ENCODE data around the gene PDIA2. TPM values are rescaled to one million over a fixed set of nuclear protein-coding genes. Genes with fewer than 3 reads are reported as not detected.

PDIA2 gene
- total RNA-seq, 1 experiment from 2014 or later = not detected

DNA sequence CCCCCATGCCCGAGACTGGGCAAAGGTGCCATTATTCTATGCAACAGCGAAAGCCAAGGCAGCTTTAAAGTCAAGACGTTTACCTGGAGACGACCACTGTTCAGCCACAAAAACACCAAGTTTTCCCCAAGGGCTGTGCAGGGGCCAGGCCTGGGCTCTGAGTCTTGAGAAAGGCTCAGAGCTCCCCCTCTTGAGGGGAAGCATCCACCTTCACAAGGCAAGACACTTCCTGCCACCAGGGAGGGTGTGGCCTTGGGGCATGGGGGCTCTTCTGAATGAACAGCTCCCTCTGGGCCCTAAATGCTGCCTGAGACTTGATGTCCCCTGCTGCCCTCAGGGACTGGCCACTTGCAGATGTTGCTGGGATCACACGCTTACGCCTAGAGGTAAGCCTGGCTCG lies 26.5 kb downstream of the PDIA2 start:
- Histone ChIP-seq H3K4me1 (ENCODE audit: insufficient read depth, low read length) (no peaks in the 10 kb centered on the region), H3K27ac (ENCODE audit: low read length) (no peak overlapping the region), H3K9me2 (replicated peaks; ENCODE audit: low read length) (no peaks in the 10 kb centered on the region), H3K4me2 (ENCODE audit: low read length) (no peak overlapping the region), H3F3A (ENCODE audit: low read length, unreplicated experiment) (no peaks in the 10 kb centered on the region), H3K9ac (ENCODE audit: low read length) (no peak overlapping the region), H3K9me3 (ENCODE audit: low read length) (no peaks in the 10 kb centered on the region), H3K27me3 (ENCODE audit: low read length) (no peaks in the 10 kb centered on the region), H3K79me2 (ENCODE audit: low read length) (no peaks in the 10 kb centered on the region), H3K4me3 (ENCODE audit: low read length) (no peak overlapping the region), H3K36me3 (ENCODE audit: low read depth, low read length) (no peaks in the 10 kb centered on the region), H4K20me1 (ENCODE audit: low read length) (no peaks in the 10 kb centered on the region), H2AFZ (ENCODE audit: low read length) (no peak overlapping the region)
- ChIA-PET POLR2A (ENCODE audit: unreplicated experiment) (no interaction called here), CTCF (no interaction called here)
- no peak for DNase-seq
- ATAC-seq = no peak
- intact Hi-C loops (cut with micrococcal nuclease) = no loop called here
- BruUV-seq (replicated peaks) = no TSS peak
- no peak for TF ChIP-seq EZH2phosphoT487 (IDR thresholded peaks at IDR 0.05; ENCODE audit: borderline replicate concordance, low read length)
- TF ChIP-seq, protein P1, sequence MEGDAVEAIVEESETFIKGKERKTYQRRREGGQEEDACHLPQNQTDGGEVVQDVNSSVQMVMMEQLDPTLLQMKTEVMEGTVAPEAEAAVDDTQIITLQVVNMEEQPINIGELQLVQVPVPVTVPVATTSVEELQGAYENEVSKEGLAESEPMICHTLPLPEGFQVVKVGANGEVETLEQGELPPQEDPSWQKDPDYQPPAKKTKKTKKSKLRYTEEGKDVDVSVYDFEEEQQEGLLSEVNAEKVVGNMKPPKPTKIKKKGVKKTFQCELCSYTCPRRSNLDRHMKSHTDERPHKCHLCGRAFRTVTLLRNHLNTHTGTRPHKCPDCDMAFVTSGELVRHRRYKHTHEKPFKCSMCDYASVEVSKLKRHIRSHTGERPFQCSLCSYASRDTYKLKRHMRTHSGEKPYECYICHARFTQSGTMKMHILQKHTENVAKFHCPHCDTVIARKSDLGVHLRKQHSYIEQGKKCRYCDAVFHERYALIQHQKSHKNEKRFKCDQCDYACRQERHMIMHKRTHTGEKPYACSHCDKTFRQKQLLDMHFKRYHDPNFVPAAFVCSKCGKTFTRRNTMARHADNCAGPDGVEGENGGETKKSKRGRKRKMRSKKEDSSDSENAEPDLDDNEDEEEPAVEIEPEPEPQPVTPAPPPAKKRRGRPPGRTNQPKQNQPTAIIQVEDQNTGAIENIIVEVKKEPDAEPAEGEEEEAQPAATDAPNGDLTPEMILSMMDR (conservative IDR thresholded peaks at IDR 0.05; ENCODE audit: low read depth, low read length) = no peak

DNA sequence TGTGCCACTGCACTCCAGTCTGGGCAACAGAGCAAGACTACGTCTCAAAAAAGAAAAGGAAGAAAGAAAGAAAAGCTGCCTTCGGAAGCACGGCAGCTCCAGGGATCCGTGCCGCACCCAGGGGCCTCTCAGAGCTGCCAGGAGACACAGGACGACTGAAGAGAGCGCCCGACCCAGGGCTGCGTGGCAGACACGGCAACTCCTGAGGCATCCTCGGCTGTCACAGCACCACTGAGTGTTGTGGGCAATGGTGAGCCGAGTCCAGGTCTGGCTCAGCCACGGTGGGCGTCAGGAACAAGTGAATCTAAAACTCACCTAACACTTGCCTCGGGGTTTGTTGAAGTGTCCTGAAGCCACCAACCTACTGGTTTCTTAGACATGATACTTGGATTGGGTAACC lies 28.8 kb downstream of the PDIA2 start:
- ChIA-PET POLR2A (ENCODE audit: unreplicated experiment) (no interaction called here), CTCF (no interaction called here)
- H3K27ac ChIP-seq (ENCODE audit: low read length) = no peak overlapping the region
- H4K20me1 ChIP-seq (ENCODE audit: low read length) = no peaks in the 10 kb centered on the region
- H3K27me3 ChIP-seq (ENCODE audit: low read length) = no peaks in the 10 kb centered on the region
- no peaks in the 10 kb centered on the region for H3F3A ChIP-seq (ENCODE audit: low read length, unreplicated experiment)
- ATAC-seq (no peak), DNase-seq (no peak)
- intact Hi-C loops (cut with micrococcal nuclease) = no loop called here
- no peaks in the 10 kb centered on the region for H3K9me3 ChIP-seq (ENCODE audit: low read length)
- H2AFZ ChIP-seq (ENCODE audit: low read length) = no peak overlapping the region
- H3K4me1 ChIP-seq (ENCODE audit: insufficient read depth, low read length) = no peaks in the 10 kb centered on the region
- no TSS peak for BruUV-seq (replicated peaks)
- no peaks in the 10 kb centered on the region for H3K9me2 ChIP-seq (replicated peaks; ENCODE audit: low read length)
- no peak overlapping the region for H3K4me3 ChIP-seq (ENCODE audit: low read length)
- peaks cover 5% of the 10 kb centered on the region; the same call in 1 of the 2 replicates for H3K79me2 ChIP-seq (ENCODE audit: low read length)
- TF ChIP-seq EZH2 (IDR thresholded peaks at IDR 0.05; ENCODE audit: low read length, unreplicated experiment) (no peak), EZH2phosphoT487 (IDR thresholded peaks at IDR 0.05; ENCODE audit: borderline replicate concordance, low read length) (no peak)
- TF ChIP-seq, protein P1 (conservative IDR thresholded peaks at IDR 0.05; ENCODE audit: low read depth, low read length) = no peak
- no peak overlapping the region for H3K4me2 ChIP-seq (ENCODE audit: low read length)
- H3K9ac ChIP-seq (ENCODE audit: low read length) = no peak overlapping the region
- H3K36me3 ChIP-seq (ENCODE audit: low read depth, low read length) = no peaks in the 10 kb centered on the region

DNA sequence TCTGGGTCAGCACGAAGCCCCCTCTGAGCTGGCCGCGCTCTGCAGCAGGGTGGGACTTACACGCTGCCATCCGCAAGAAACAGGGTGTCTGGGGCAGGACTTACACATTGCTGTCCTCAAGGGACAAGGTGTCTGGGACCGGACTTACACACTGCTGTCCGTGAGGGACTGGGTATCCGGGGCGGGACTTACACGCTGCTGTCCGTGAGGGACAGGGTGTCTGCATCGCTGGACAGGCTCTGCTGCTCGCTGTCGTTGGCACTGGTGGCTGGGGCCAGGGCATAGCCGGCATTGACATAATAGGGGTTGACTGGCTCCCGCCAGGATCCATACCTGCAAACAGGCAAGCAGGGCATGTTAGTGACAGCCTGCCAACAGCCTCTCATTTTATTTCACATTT lies 31.4 kb downstream of the PDIA2 start:
- peaks cover 8% of the 10 kb centered on the region; the same call in 1 of the 2 replicates for H3K79me2 ChIP-seq (ENCODE audit: low read length)
- no peak overlapping the region for H2AFZ ChIP-seq (ENCODE audit: low read length)
- TF ChIP-seq, protein P1 (conservative IDR thresholded peaks at IDR 0.05; ENCODE audit: low read depth, low read length) = no peak
- TF ChIP-seq EZH2phosphoT487 (IDR thresholded peaks at IDR 0.05; ENCODE audit: borderline replicate concordance, low read length) (no peak), EZH2 (IDR thresholded peaks at IDR 0.05; ENCODE audit: low read length, unreplicated experiment) (no peak)
- H3K9me2 ChIP-seq (replicated peaks; ENCODE audit: low read length) = no peaks in the 10 kb centered on the region
- no peak for ATAC-seq
- ChIA-PET CTCF (no interaction called here), POLR2A (ENCODE audit: unreplicated experiment) (no interaction called here)
- no peak overlapping the region for H3K27ac ChIP-seq (ENCODE audit: low read length)
- no peaks in the 10 kb centered on the region for H4K20me1 ChIP-seq (ENCODE audit: low read length)
- no TSS peak for BruUV-seq (replicated peaks)
- no peak for DNase-seq
- no peaks in the 10 kb centered on the region for H3K9me3 ChIP-seq (ENCODE audit: low read length)
- no peaks in the 10 kb centered on the region for H3F3A ChIP-seq (ENCODE audit: low read length, unreplicated experiment)
- H3K9ac ChIP-seq (ENCODE audit: low read length) = no peak overlapping the region
- no peak overlapping the region for H3K4me2 ChIP-seq (ENCODE audit: low read length)
- H3K36me3 ChIP-seq (ENCODE audit: low read depth, low read length) = no peaks in the 10 kb centered on the region
- intact Hi-C loops (cut with micrococcal nuclease) = no loop called here
- H3K4me1 ChIP-seq (ENCODE audit: insufficient read depth, low read length) = no peaks in the 10 kb centered on the region
- no peaks in the 10 kb centered on the region for H3K27me3 ChIP-seq (ENCODE audit: low read length)
- H3K4me3 ChIP-seq (ENCODE audit: low read length) = no peak overlapping the region

Data from PC-3 (cell line).